A673 (cell line): Measurements from ENCODE around the gene MRPL37. TPM values are rescaled to one million over a fixed set of nuclear protein-coding genes. Genes with fewer than 3 reads are reported as not detected.

Source experiments
- BruUV-seq: library from RNA; stranded (reverse); fragments of 400-500 nt; replicated peaks from 2 replicates; lab custom pipeline; 2021; lab: Mats Ljungman, UMichigan
- CTCF ChIA-PET: fragments of 300-600 bp; sonication (Branson Sonifier 250); formaldehyde crosslinking; loops from one replicate; lab custom pipeline; 2022; ENCODE audit warnings: antibody characterized with exemption; lab: Charles Lee
- POLR2A ChIA-PET: fragments of 300-600 bp; sonication (Branson Sonifier 250); formaldehyde crosslinking; loops from one replicate; lab custom pipeline; 2022; ENCODE audit warnings: antibody characterized with exemption; ENCODE audit not compliant: low non-redundant PET; lab: Charles Lee
- DNase-seq: peaks from one replicate; pipeline ENCODE4 v3.0.0-alpha.2; 2015; ENCODE audit warnings: low spot score
- H3K27ac ChIP-seq: fragments of 200-600 bp; sonication (generic); 2 replicates; pipeline ENCODE4 v1.5.1; 2016; ENCODE audit warnings: mixed run types, low read depth, mild to moderate bottlenecking, mixed read lengths, antibody characterized with exemption, low read length; ENCODE audit not compliant: poor library complexity, severe bottlenecking
- H3K27me3 ChIP-seq: fragments of 200-600 bp; sonication (generic); replicated peaks from 2 replicates; pipeline ENCODE4 v1.6.1; 2017; ENCODE audit warnings: mixed run types, low read depth, mild to moderate bottlenecking, mixed read lengths, antibody characterized with exemption, low read length; ENCODE audit not compliant: insufficient read depth, poor library complexity
- H3K36me3 ChIP-seq: fragments of 200-600 bp; sonication (generic); 2 replicates; pipeline ENCODE4 v1.6.1; 2016; ENCODE audit warnings: mixed run types, mild to moderate bottlenecking, mixed read lengths, antibody characterized with exemption, low read length; ENCODE audit not compliant: insufficient read depth, poor library complexity, severe bottlenecking
- H3K4me1 ChIP-seq: fragments of 200-600 bp; sonication (generic); 2 replicates; pipeline ENCODE4 v1.6.1; 2017; ENCODE audit warnings: mixed run types, mild to moderate bottlenecking, mixed read lengths, antibody characterized with exemption, low read length; ENCODE audit not compliant: insufficient read depth, poor library complexity, severe bottlenecking
- H3K4me3 ChIP-seq: fragments of 200-600 bp; sonication (generic); 2 replicates; pipeline ENCODE4 v1.5.1; 2016; ENCODE audit warnings: low read depth, mixed run types, mild to moderate bottlenecking, mixed read lengths, low read length; ENCODE audit not compliant: poor library complexity, severe bottlenecking
- H3K9me3 ChIP-seq: fragments of 200-600 bp; sonication (generic); 2 replicates; pipeline ENCODE4 v1.6.1; 2016; ENCODE audit warnings: mixed run types, low read depth, mild to moderate bottlenecking, mixed read lengths, antibody characterized with exemption, low read length; ENCODE audit not compliant: poor library complexity, severe bottlenecking
- EZH2 ChIP-seq: fragments of 200-600 bp; sonication (generic); IDR thresholded peaks from 2 replicates; pipeline ENCODE4 v1.6.1; 2017; ENCODE audit warnings: borderline replicate concordance, low read depth, mild to moderate bottlenecking, mixed read lengths, antibody characterized with exemption, low read length; ENCODE audit not compliant: poor library complexity, severe bottlenecking
- intact Hi-C: fragments of 100-400 bp; cut with micrococcal nuclease; formaldehyde crosslinking; loops from one replicate; pipeline ENCODE4 v1.10.0; 2022; ENCODE audit not compliant: unreplicated experiment
- total RNA-seq: library from RNA; stranded (reverse); gene quantifications from 2 replicates; pipeline ENCODE4 v1.2.3, GENCODE V29; 2021
- TF ChIP-seq, protein P1 (sequence below): fragments of 300-800, 200-600 bp; sonication (generic); conservative IDR thresholded peaks from 2 replicates; pipeline ENCODE4 v1.5.1; 2017; ENCODE audit warnings: low read depth, mild to moderate bottlenecking, antibody characterized with exemption, low read length, moderate library complexity, mixed read lengths

MRPL37 gene
- total RNA-seq, 1 experiment from 2014 or later, result 90.3 TPM

DNA sequence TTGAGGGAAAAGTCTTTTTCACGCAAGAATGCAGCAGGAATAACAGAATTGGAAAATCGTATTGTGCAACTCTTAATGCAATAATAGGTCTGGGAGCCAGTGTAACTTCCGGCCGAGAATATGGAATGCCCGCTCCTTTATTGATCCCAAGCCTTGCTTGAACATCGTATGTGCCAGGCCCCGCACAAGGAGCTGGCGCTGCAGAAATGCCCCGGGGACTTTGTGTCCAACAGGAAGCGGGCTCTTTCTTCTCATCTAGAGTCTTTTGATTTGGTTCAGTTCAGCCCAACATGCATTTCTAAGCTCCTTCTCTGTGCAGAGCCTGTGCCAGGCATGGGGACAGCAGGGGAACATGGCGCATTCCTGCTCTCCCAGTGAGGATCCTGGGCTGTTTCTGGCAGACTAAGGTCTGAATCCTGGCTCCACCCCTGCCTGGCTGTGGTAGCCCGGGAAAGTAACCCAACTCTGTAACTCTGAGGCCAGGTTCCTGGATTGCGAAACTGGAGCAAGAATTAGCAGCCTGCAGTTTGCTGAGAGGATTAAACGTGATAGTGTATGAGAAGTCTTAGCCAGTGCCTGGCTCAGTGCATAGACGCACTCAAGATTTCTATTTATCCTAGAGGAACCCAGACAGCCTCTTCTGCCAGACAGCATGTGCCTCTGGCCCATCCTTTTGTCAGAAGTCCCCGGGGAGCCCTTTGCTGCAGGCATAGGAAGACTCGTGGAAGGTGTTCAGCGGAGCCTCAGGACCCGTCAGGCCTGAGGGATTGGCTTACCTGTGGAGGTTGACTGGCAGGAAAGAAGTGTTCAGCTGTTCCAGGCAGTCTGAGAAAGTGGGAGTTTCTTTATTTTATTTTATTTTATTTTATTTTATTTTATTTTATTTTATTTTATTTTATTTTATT, 46.2 kb upstream of the MRPL37 start:
- ChIA-PET CTCF (interaction anchor here (0.7 kb wide), 1 partner anchor 346 kb away, joined by 6 read pairs; no protein-coding TSS in a partner anchor), POLR2A (no interaction called here)
- Histone ChIP-seq H3K9me3 (no peaks in the 10 kb centered on the region), H3K36me3 (no peaks in the 10 kb centered on the region), H3K27me3 (no peaks in the 10 kb centered on the region), H3K4me3 (no peak overlapping the region), H3K4me1 (no peaks in the 10 kb centered on the region), H3K27ac (peak overlapping the region; percentile 59)
- DNase-seq, result peak; percentile 77
- no peak for TF ChIP-seq EZH2
- TF ChIP-seq, protein P1, sequence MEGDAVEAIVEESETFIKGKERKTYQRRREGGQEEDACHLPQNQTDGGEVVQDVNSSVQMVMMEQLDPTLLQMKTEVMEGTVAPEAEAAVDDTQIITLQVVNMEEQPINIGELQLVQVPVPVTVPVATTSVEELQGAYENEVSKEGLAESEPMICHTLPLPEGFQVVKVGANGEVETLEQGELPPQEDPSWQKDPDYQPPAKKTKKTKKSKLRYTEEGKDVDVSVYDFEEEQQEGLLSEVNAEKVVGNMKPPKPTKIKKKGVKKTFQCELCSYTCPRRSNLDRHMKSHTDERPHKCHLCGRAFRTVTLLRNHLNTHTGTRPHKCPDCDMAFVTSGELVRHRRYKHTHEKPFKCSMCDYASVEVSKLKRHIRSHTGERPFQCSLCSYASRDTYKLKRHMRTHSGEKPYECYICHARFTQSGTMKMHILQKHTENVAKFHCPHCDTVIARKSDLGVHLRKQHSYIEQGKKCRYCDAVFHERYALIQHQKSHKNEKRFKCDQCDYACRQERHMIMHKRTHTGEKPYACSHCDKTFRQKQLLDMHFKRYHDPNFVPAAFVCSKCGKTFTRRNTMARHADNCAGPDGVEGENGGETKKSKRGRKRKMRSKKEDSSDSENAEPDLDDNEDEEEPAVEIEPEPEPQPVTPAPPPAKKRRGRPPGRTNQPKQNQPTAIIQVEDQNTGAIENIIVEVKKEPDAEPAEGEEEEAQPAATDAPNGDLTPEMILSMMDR, result no peak
- intact Hi-C loops, result no loop called here
- BruUV-seq, result no TSS peak

DNA sequence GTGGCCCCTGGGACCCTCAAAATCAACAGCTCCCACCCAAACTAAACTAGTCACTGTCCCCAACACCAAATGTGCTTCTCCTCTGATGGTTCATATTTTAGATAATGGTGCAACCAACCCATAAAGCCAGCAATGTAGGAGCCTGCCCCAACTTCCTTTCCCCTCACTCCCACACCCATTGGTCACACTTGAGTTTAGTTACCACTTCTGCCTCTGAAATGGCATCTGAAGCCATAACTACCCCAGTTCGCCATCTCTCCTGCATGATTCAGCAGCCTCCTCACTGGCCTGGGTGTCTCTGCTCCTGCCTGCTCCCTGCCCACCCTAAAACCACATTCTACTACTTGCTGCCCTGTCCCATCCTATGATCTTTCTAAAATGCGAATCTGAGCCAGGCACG, 43.8 kb upstream of the MRPL37 start:
- no peak overlapping the region for H3K4me3 ChIP-seq
- no peak for DNase-seq
- H3K27me3 ChIP-seq, result no peaks in the 10 kb centered on the region
- no peaks in the 10 kb centered on the region for H3K9me3 ChIP-seq
- intact Hi-C loops, result no loop called here
- H3K27ac ChIP-seq, result no peak overlapping the region
- H3K4me1 ChIP-seq, result no peaks in the 10 kb centered on the region
- ChIA-PET CTCF (no interaction called here), POLR2A (no interaction called here)
- no peak for TF ChIP-seq EZH2
- TF ChIP-seq, protein P1, result no peak
- BruUV-seq, result no TSS peak
- H3K36me3 ChIP-seq, result no peaks in the 10 kb centered on the region

DNA sequence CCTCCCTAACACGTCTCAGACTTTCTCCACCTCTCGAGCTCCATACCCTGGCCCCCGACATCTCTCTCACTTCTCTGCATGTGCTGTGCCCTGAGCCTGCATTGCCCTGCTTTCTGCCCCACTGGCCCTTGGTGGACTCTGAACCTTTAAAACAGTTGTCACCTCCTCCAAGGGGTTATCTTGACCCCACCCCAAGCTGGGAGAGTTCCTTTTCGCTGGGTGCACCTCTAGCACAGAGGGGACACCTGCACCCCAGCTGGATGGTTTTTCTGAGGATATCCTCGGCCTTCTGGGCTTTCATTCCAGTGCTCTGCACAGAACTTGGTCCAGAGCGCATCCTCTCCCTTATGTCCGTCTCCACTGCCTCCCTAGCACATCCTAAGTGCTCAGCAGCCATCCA, 43.0 kb upstream of the MRPL37 start:
- Histone ChIP-seq H3K9me3 (no peaks in the 10 kb centered on the region), H3K27ac (no peak overlapping the region), H3K4me1 (no peaks in the 10 kb centered on the region), H3K4me3 (no peak overlapping the region), H3K27me3 (no peaks in the 10 kb centered on the region), H3K36me3 (no peaks in the 10 kb centered on the region)
- POLR2A ChIA-PET, result no interaction called here
- BruUV-seq, result no TSS peak
- intact Hi-C loops, result no loop called here
- TF ChIP-seq EZH2, result no peak
- TF ChIP-seq, protein P1, result no peak
- DNase-seq, result no peak
- CTCF ChIA-PET, result no interaction called here
